Vagina (tissue), 2 donors: ENCODE measurements around the gene MTHFSD.
A peak's percentile ranks its signal among the peaks of the same experiment; 100 is the strongest.

Source experiments
- POLR2A ChIP-seq, 2 donors: fragments of 450-650 bp; IDR thresholded peaks; one replicate each; pipeline ENCODE4 v1.6.1; 2017; ENCODE audit warnings: antibody characterized with exemption in 2 of 2, mild to moderate bottlenecking in 2 of 2, moderate library complexity in 2 of 2
- POLR2AphosphoS5 ChIP-seq, 2 donors: sonication (generic); formaldehyde crosslinking; IDR thresholded peaks; one replicate each; pipeline ENCODE4 v1.9.0; 2017; ENCODE audit warnings: antibody characterized with exemption in 2 of 2, mild to moderate bottlenecking in 2 of 2, low read depth in 1 of 2; ENCODE audit not compliant: insufficient read depth in 1 of 2
- TF ChIP-seq, protein P1 (sequence below), 3 experiments: fragments of 450-650 bp in 2 of 3; fragments of 200-600 bp in 1 of 3; sonication (generic) in 1 of 3; IDR thresholded peaks; one replicate each; pipeline ENCODE4 v1.5.1; 2017 to 2019; ENCODE audit warnings: antibody characterized with exemption in 3 of 3, mild to moderate bottlenecking in 2 of 3, moderate library complexity in 2 of 3

DNA sequence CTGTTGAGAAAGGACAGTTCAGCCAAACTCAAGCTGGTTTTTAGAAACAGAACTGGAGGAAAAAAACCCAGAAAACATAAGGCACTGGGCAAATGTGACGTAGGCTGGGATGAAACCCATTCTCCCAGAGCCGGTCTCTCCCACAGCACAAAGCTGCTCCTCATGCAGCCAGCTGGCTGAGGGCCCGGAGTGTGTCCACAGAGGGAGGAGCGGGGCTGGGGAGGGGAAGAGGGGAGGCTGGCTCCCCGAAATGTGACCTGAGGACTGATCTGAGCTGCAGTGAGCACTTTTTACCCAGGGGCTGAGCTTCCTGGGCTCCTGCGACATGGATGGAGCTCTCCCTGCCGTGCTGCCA lies 23.9 kb downstream of the MTHFSD start:
- TF ChIP-seq, protein P1, sequence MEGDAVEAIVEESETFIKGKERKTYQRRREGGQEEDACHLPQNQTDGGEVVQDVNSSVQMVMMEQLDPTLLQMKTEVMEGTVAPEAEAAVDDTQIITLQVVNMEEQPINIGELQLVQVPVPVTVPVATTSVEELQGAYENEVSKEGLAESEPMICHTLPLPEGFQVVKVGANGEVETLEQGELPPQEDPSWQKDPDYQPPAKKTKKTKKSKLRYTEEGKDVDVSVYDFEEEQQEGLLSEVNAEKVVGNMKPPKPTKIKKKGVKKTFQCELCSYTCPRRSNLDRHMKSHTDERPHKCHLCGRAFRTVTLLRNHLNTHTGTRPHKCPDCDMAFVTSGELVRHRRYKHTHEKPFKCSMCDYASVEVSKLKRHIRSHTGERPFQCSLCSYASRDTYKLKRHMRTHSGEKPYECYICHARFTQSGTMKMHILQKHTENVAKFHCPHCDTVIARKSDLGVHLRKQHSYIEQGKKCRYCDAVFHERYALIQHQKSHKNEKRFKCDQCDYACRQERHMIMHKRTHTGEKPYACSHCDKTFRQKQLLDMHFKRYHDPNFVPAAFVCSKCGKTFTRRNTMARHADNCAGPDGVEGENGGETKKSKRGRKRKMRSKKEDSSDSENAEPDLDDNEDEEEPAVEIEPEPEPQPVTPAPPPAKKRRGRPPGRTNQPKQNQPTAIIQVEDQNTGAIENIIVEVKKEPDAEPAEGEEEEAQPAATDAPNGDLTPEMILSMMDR (IDR thresholded peaks at IDR 0.05) = no peak
- TF ChIP-seq POLR2AphosphoS5 (IDR thresholded peaks at IDR 0.05; ENCODE audit: insufficient read depth in 1 of 2, low read depth in 1 of 2) = peak; percentile 18 to 44
- no peak for TF ChIP-seq POLR2A (IDR thresholded peaks at IDR 0.05)
